HepG2 (cell line): Measurements from ENCODE around the gene TBRG1.

Source experiments
- BORCS8-MEF2B ChIP-seq: sonication (generic); formaldehyde crosslinking; IDR thresholded peaks from 2 replicates; pipeline ENCODE4 v1.8.0; 2022; ENCODE audit warnings: mild to moderate bottlenecking, missing genetic modification reagents
- HMG20B ChIP-seq: conservative IDR thresholded peaks from 2 replicates; pipeline ENCODE4 v1.6.1; 2016; ENCODE audit warnings: missing genetic modification reagents, missing compliant biosample characterization
- POLR2G ChIP-seq: fragments of 200-400 bp; formaldehyde crosslinking; IDR thresholded peaks from 2 replicates; pipeline ENCODE4 v1.6.1; 2018; ENCODE audit warnings: mild to moderate bottlenecking, low read depth, low read length, moderate library complexity
- ZBTB1 ChIP-seq: sonication (generic); formaldehyde crosslinking; IDR thresholded peaks from 2 replicates; pipeline ENCODE4 v1.4.0; 2020; ENCODE audit warnings: missing genetic modification reagents, borderline replicate concordance
- ZBTB21 ChIP-seq: sonication (generic); formaldehyde crosslinking; IDR thresholded peaks from 2 replicates; pipeline ENCODE4 v1.4.0; 2020; ENCODE audit warnings: missing genetic modification reagents
- ZNF570 ChIP-seq: sonication (generic); formaldehyde crosslinking; IDR thresholded peaks from 2 replicates; pipeline ENCODE4 v1.4.0; 2020; ENCODE audit warnings: mild to moderate bottlenecking, missing genetic modification reagents, borderline replicate concordance
- TF ChIP-seq, protein P1 (sequence below): IDR thresholded peaks from 2 replicates; pipeline ENCODE4 v1.6.1; 2016; ENCODE audit warnings: missing biosample characterization, missing genetic modification reagents, low read depth
- TF ChIP-seq, protein P2 (sequence below): sonication (generic); formaldehyde crosslinking; IDR thresholded peaks from 2 replicates; pipeline ENCODE4 v1.8.1; 2023; ENCODE audit warnings: missing genetic modification reagents, inconsistent platforms, borderline replicate concordance
- TF ChIP-seq, protein P3 (sequence below): sonication (generic); formaldehyde crosslinking; IDR thresholded peaks from 2 replicates; pipeline ENCODE4 v1.4.0; 2020; ENCODE audit warnings: missing genetic modification reagents
- TF ChIP-seq, protein P4 (sequence below): sonication (generic); formaldehyde crosslinking; IDR thresholded peaks from 2 replicates; pipeline ENCODE4 v1.5.1; 2020; ENCODE audit warnings: missing genetic modification reagents, mild to moderate bottlenecking, borderline replicate concordance

DNA sequence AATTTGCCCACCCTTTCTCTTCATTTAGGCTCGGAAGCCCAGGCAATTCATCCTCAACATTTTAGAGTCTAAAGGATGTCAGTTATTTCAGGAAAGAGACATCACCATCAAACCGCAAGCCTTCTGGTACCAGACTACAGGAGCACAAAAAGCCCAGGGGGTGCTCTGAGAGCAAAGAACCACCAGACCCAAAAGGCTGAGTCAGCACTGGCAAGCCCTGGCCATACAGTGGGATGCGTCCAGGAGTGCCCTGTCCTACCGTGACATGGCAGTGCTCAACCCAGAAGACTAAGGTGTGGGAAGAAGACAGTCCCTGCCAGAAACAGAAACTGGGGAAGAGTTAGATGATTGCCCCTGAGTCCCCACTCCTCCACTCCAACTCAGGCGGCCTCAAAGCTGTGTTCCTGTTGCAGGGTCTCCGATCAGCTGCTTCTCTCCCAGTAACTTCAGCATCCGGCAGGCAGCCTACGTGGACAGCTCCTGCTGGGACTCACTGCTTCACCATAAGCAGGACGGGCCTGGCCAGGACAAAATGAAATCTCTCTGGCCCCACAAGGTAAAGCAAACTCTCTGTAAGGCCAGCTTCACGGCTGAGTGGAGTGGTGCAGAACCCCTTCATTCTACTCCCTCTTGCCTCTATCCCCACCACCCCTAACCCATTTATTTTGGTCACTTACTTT lies 10.0 kb upstream of the TBRG1 start:
- TF ChIP-seq POLR2G (no peak), ZBTB21 (CRISPR knock-in tag) (no peak), ZNF570 (no peak), HMG20B (CRISPR knock-in tag) (no peak), BORCS8-MEF2B (CRISPR knock-in tag) (no peak), ZBTB1 (CRISPR knock-in tag) (no peak)
- TF ChIP-seq, protein P1, sequence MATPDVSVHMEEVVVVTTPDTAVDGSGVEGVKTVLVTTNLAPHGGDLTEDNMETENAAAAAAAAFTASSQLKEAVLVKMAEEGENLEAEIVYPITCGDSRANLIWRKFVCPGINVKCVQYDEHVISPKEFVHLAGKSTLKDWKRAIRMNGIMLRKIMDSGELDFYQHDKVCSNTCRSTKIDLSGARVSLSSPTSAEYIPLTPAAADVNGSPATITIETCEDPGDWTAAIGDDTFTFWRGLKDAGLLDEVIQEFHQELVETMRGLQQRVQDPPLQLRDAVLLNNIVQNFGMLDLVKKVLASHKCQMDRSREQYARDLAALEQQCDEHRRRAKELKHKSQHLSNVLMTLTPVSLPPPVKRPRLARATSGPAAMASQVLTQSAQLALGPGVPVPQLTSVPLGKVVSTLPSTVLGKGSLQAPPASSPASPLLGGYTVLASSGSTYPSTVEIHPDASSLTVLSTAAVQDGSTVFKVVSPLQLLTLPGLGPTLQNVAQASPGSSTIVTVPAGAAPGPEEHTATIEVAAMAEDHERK, result no peak
- TF ChIP-seq, protein P2, sequence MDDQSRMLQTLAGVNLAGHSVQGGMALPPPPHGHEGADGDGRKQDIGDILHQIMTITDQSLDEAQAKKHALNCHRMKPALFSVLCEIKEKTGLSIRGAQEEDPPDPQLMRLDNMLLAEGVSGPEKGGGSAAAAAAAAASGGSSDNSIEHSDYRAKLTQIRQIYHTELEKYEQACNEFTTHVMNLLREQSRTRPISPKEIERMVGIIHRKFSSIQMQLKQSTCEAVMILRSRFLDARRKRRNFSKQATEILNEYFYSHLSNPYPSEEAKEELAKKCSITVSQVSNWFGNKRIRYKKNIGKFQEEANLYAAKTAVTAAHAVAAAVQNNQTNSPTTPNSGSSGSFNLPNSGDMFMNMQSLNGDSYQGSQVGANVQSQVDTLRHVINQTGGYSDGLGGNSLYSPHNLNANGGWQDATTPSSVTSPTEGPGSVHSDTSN (CRISPR knock-in tag), result no peak
- TF ChIP-seq, protein P3, sequence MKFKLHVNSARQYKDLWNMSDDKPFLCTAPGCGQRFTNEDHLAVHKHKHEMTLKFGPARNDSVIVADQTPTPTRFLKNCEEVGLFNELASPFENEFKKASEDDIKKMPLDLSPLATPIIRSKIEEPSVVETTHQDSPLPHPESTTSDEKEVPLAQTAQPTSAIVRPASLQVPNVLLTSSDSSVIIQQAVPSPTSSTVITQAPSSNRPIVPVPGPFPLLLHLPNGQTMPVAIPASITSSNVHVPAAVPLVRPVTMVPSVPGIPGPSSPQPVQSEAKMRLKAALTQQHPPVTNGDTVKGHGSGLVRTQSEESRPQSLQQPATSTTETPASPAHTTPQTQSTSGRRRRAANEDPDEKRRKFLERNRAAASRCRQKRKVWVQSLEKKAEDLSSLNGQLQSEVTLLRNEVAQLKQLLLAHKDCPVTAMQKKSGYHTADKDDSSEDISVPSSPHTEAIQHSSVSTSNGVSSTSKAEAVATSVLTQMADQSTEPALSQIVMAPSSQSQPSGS (CRISPR knock-in tag), result no peak
- TF ChIP-seq, protein P4, sequence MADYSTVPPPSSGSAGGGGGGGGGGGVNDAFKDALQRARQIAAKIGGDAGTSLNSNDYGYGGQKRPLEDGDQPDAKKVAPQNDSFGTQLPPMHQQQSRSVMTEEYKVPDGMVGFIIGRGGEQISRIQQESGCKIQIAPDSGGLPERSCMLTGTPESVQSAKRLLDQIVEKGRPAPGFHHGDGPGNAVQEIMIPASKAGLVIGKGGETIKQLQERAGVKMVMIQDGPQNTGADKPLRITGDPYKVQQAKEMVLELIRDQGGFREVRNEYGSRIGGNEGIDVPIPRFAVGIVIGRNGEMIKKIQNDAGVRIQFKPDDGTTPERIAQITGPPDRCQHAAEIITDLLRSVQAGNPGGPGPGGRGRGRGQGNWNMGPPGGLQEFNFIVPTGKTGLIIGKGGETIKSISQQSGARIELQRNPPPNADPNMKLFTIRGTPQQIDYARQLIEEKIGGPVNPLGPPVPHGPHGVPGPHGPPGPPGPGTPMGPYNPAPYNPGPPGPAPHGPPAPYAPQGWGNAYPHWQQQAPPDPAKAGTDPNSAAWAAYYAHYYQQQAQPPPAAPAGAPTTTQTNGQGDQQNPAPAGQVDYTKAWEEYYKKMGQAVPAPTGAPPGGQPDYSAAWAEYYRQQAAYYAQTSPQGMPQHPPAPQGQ (CRISPR knock-in tag), result no peak
